Measurements from ENCODE around the gene WDR62.

Gene WDR62

DNA sequence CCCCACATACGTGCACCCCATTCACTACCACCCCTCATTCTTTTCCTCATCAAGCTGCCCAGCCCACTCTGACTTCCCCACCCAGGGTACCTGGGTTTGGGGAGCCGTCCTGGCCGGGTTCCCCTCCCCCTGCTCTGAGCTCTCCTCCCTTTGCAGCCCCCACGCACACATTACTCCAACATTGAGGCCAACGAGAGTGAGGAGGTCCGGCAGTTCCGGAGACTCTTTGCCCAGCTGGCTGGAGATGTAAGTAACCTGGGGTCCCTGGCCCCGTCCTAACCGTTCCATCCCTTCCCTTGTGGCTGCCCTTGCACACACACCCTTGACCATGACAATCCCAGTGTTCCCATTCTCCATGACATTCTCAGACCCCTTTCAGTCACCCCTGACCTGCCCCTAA is 87.8 kb downstream of the WDR62 start:
- DNase-seq = no peak

DNA sequence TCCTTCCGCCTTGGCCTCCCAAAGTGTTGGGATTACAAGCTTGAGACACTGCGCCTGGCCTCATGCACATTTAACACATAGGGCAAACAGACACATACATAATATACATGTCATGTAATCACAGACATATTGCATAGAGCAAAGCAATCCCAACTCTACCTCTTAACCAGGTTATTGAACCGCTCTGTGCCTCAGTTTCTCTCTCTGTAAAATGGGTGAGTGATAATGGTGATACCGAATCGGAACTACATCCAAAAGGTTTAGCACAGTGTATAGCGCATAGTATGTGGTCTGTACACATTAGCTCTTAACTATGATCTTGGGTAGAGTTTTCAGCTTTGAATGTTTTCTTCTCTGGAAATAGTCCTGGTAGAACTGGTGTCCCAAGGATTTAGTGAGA is 89.9 kb downstream of the WDR62 start:
- DNase-seq = no peak

DNA sequence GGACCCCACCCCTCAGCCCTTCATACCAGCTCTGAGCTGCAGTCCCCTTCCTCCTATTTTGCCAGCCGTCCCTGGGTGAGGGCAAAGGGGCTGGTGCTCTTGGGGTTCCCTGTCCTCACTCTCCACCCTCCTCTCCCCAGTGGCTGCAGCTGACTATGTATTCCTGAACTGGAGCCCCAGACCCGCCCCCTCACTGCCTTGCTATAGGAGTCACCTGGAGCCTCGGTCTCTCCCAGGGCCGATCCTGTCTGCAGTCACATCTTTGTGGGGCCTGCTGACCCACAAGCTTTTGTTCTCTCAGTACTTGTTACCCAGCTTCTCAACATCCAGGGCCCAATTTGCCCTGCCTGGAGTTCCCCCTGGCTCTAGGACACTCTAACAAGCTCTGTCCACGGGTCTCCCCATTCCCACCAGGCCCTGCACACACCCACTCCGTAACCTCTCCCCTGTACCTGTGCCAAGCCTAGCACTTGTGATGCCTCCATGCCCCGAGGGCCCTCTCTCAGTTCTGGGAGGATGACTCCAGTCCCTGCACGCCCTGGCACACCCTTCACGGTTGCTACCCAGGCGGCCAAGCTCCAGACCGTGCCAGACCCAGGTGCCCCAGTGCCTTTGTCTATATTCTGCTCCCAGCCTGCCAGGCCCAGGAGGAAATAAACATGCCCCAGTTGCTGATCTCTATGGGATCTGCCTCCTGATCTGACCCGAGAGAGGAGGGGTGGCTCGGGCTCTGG is 95.1 kb downstream of the WDR62 start:
- DNase-seq = no peak

DNA sequence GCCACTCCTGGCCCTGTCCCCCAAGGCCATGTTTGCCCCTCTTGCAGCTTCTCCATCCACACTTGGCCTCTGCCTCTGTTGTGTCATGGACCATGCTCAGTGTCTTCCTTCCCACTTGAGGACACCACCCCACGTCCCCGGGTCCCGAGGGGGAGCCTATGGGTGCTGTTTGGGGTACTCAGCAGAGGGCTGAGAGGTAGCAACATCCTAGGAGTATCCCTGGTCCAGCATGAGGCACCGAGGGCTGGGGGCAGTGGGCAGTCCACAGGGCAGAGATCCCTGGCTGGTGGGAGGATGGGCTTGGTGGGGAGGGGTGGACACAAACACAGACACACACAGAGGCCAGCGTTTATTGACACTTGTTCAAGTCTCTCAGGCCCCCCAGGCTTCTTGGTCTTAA is 95.9 kb downstream of the WDR62 start:
- DNase-seq = no peak

DNA sequence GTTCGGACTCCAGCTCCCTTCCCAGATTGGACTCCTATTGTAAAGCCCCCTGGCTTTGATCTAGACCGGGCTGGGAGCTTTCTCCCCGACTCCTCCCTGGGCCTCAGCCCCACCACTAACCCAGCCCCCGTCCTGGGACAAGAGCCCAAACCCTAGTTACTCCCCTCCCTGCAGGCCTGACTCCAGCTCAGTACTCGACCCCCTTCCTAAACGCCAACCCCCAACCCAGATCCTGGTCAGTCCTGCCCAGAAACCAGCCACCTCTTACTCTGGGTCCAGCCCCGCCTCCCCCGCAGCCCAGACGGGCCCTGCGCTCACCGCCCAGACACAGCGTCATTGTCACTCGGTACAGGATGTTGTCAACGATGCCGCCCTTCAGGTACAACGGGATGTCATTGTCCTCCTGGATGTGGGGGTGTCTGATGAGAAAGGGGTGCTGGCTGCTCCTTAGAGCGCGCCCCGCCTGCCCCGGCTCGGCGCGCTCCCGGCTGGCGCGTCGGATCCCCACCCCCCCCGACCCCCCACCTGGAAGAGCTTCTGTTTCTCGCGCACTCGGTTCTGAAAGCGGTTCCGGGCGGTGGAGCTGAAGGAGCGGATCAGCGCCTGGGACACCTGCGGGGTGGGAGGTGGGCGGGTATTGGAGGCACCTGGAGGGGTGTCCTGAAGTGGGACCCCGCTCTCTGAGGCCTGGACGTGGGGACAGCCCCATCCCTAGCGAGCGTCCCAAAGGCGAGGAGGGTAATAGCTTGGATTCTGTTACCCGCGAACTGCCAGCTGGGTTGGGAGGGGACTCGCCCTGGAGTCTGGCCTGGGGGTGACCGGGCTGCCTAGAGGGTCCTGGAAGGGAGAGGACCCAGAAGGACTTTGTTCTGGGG is 96.7 kb downstream of the WDR62 start:
- no peak for DNase-seq

DNA sequence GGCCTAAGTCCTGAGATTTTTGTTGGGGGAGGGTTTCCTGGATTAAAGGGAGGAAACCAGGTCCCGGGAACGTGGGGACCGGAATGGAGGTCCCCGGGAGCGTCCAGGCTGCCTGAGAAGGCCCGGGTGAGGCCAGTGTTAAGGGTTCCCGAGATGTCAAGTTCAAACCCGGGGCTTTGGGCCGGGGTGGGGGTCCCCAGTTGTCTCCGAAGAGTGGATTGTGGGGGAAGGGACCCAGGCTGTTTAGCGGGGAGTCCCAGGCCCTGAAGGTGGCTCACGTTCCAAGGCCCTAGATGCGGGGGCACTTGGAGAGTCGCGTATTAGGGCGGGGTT is 97.3 kb downstream of the WDR62 start:
- DNase-seq = no peak

DNA sequence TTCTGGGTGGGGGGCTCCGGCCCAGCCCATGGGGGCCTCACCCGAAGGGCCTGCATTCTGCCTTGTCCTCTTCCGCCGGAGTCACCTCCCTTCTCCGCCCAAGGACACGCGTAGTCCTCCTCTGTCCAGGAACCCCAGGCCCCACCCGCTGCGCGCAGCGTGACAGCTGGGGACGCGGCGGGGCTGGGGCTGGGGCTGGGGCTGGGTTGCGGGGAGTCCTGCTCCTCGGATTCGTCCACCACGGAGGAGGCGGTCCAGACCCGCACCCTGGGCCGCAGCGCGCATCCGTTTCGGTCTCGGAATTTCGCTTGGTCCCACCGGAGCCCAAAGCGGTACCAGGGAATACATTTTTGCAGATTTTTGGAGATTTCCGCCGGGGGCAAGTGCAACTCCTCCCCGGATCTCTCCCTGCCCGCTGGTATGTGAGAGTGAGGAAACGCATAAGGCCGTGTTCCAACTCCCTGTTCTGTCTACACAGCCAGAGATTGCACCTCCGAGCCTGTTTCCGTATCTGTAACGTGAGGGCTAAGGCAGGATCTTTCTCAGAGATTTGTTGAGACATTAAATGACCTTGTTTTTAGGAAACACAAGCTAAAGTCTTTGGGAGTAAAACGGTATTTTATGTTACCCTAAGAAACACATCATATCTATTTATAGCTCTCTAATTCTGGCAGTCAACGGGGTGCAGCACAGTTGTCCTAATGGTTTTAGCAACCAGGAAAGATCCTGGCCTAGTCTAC is 97.8 kb downstream of the WDR62 start, which contains the start of gene COX7A1:
Gene COX7A1, minus strand, starts transcription at position 96 of the 740 bp plus-strand sequence. Its CDS starts 40 bp downstream, at position 56.
- no peak for DNase-seq

DNA sequence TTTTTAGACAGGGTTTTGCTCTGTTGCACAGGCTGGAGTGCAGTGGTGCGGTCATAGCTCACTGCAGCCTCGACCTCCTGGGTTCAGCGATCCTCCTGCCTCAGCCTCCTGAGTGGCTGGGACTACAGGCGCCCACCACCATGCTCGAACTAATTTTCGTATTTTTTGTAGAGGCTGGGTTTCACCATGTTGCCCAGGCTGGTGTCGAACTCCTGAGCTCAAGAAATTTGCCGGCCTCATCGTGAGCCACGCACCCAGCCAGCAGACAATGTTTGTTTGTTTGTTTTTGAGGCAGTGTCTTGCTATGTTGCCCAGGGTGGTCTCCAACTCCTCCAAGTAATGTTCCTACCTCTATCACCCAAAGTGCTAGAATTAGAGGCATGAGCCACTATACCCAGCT is 98.4 kb downstream of the WDR62 start:
- no peak for DNase-seq
